HepG2 (cell line): ENCODE data around the gene STRN3. TPM values are rescaled to one million over a fixed set of nuclear protein-coding genes. Genes with fewer than 3 reads are reported as not detected.

Source experiments
- ARID3A ChIP-seq: IDR thresholded peaks from 2 replicates; pipeline ENCODE4 v1.6.1; 2012; ENCODE audit warnings: low read depth, low read length, improper control_type of control experiment
- BCL6 ChIP-seq: IDR thresholded peaks from 2 replicates; pipeline ENCODE4 v1.6.1; 2016; ENCODE audit warnings: missing genetic modification reagents, missing compliant biosample characterization
- ELK4 ChIP-seq: sonication (generic); formaldehyde crosslinking; IDR thresholded peaks from 2 replicates; pipeline ENCODE4 v1.9.0; 2021; ENCODE audit warnings: missing genetic modification reagents, borderline replicate concordance
- ERF ChIP-seq: IDR thresholded peaks from 2 replicates; pipeline ENCODE4 v1.6.1; 2018; ENCODE audit warnings: missing biosample characterization, missing genetic modification reagents
- FOXA3 ChIP-seq: IDR thresholded peaks from 2 replicates; pipeline ENCODE4 v1.6.1; 2016; ENCODE audit warnings: missing genetic modification reagents, missing compliant biosample characterization
- GABPB1 ChIP-seq: IDR thresholded peaks from 2 replicates; pipeline ENCODE4 v1.6.1; 2016; ENCODE audit warnings: mild to moderate bottlenecking, missing genetic modification reagents, moderate library complexity, missing compliant biosample characterization
- GATAD1 ChIP-seq: IDR thresholded peaks from 2 replicates; pipeline ENCODE4 v1.6.1; 2016; ENCODE audit warnings: missing genetic modification reagents, missing compliant biosample characterization
- GMEB1 ChIP-seq: sonication (generic); formaldehyde crosslinking; IDR thresholded peaks from 2 replicates; pipeline ENCODE4 v1.5.1; 2020; ENCODE audit warnings: missing genetic modification reagents, mild to moderate bottlenecking, borderline replicate concordance
- NR2F1 ChIP-seq, 2 experiments: fragments of 450-650 bp in 1 of 2; formaldehyde crosslinking in 1 of 2; IDR thresholded peaks; 2 replicates each; pipeline versions ENCODE4 v1.5.0 to v1.6.1; 2016 to 2020; ENCODE audit warnings: mild to moderate bottlenecking in 1 of 2, missing compliant biosample characterization in 1 of 2, missing genetic modification reagents in 1 of 2, moderate library complexity in 1 of 2
- PAF1 ChIP-seq: IDR thresholded peaks from 2 replicates; pipeline ENCODE4 v1.6.1; 2016; ENCODE audit warnings: missing genetic modification reagents, missing compliant biosample characterization
- PHF5A ChIP-seq: IDR thresholded peaks from one replicate; pipeline ENCODE4 v1.6.1; 2018; ENCODE audit warnings: low read depth, missing genetic modification reagents; ENCODE audit not compliant: unreplicated experiment
- RNF2 ChIP-seq: fragments of 450-650 bp; conservative IDR thresholded peaks from 2 replicates; pipeline ENCODE4 v1.6.1; 2016; ENCODE audit warnings: low read depth
- RXRB ChIP-seq: IDR thresholded peaks from 2 replicates; pipeline ENCODE4 v1.6.1; 2016; ENCODE audit warnings: borderline replicate concordance, missing genetic modification reagents, missing compliant biosample characterization
- SMYD3 ChIP-seq: sonication (generic); formaldehyde crosslinking; IDR thresholded peaks from 2 replicates; pipeline ENCODE4 v1.8.1; 2023; ENCODE audit warnings: mild to moderate bottlenecking, missing genetic modification reagents
- SOX5 ChIP-seq: IDR thresholded peaks from 2 replicates; pipeline ENCODE4 v1.6.1; 2016; ENCODE audit warnings: borderline replicate concordance
- ZGPAT ChIP-seq: IDR thresholded peaks from 2 replicates; pipeline ENCODE4 v1.6.1; 2016; ENCODE audit warnings: mild to moderate bottlenecking
- ZNF274 ChIP-seq: sonication (generic); formaldehyde crosslinking; IDR thresholded peaks from 2 replicates; pipeline ENCODE4 v1.5.1; 2020; ENCODE audit warnings: mild to moderate bottlenecking, missing genetic modification reagents
- ZNF331 ChIP-seq: sonication (generic); formaldehyde crosslinking; IDR thresholded peaks from 2 replicates; pipeline ENCODE4 v1.4.0; 2020; ENCODE audit warnings: missing genetic modification reagents
- ZNF337 ChIP-seq: sonication (generic); formaldehyde crosslinking; IDR thresholded peaks from 2 replicates; pipeline ENCODE4 v1.5.1; 2020; ENCODE audit warnings: missing genetic modification reagents, low read depth, mild to moderate bottlenecking, borderline replicate concordance
- ZNF446 ChIP-seq: sonication (generic); formaldehyde crosslinking; IDR thresholded peaks from 2 replicates; pipeline ENCODE4 v1.5.0; 2020; ENCODE audit warnings: mild to moderate bottlenecking, missing genetic modification reagents
- ZNF563 ChIP-seq: sonication (generic); formaldehyde crosslinking; IDR thresholded peaks from 2 replicates; pipeline ENCODE4 v1.8.0; 2022; ENCODE audit warnings: mild to moderate bottlenecking, moderate library complexity, missing genetic modification reagents
- ZNF792 ChIP-seq: IDR thresholded peaks from 2 replicates; pipeline ENCODE4 v1.6.1; 2016
- polyA plus RNA-seq, 8 experiments: library from polyadenylated mRNA; depleted of rRNA in 3 of 8; stranded (reverse) in 7 of 8; unstranded in 1 of 8; fragments of >200 nt; fragmentation: Illumina TruSeq in 4 of 8; extraction: Trizol in 4 of 8; gene quantifications; 2 replicates each; pipeline versions ENCODE4 v1.2.1 to v1.2.3, GENCODE V29; 2011 to 2016; ENCODE audit warnings: low read depth in 4 of 8, missing spikeins in 1 of 8, mixed read lengths in 1 of 8; ENCODE audit not compliant: insufficient read depth in 1 of 8
- total RNA-seq, 5 experiments: library from RNA; depleted of rRNA; stranded (reverse); fragments of >200 nt; fragmentation: Illumina TruSeq; extraction: Trizol; gene quantifications; 2 replicates each; pipeline ENCODE4 v1.2.3, GENCODE V29; 2016; ENCODE audit warnings: low read depth in 1 of 5

Gene STRN3
- total and polyA plus RNA-seq, 2 of the 13 experiments (the other 11 are each of a cell fraction or from before 2014, with no cell fraction given): 49.4 to 123 TPM

GRCh38 chr14:30888480-30889243 is 137.5 kb downstream of the STRN3 start (continued):
- peak; percentile 25; the same call in 1 of the 2 replicates for TF ChIP-seq ARID3A
- TF ChIP-seq SOX5: peak; percentile 77
- TF ChIP-seq ZNF446 (CRISPR knock-in tag): no peak
- TF ChIP-seq RXRB (CRISPR knock-in tag): peak; percentile 15; the same call in 1 of the 2 replicates
- peak; percentile 1; the same call in 1 of the 2 replicates for TF ChIP-seq GMEB1
- TF ChIP-seq FOXA3 (CRISPR knock-in tag): peak; percentile 92
- 0 out of 2 replicates have a peak, but pooled peaks have one; percentile 14 for TF ChIP-seq ZNF337
- TF ChIP-seq ZGPAT (CRISPR knock-in tag): peak; percentile 24; the same call in 1 of the 2 replicates
- no peak for TF ChIP-seq ELK4 (CRISPR knock-in tag)
- TF ChIP-seq ZNF563 (CRISPR knock-in tag): no peak
- TF ChIP-seq ZNF331 (CRISPR knock-in tag): 0 out of 2 replicates have a peak, but pooled peaks have one; percentile 14
- peak; percentile 6 for TF ChIP-seq PHF5A (CRISPR knock-in tag)
- no peak for TF ChIP-seq RNF2
- 0 out of 2 replicates have a peak, but pooled peaks have one; percentile 37 for TF ChIP-seq ZNF274 (CRISPR knock-in tag)
- TF ChIP-seq NR2F1 (CRISPR knock-in tag; IDR thresholded peaks at IDR 0.05): peak in 1 of 2 experiments; percentile 29; a peak in 1 of 4 replicates
- peak; percentile 76; the same call in 1 of the 2 replicates for TF ChIP-seq PAF1 (CRISPR knock-in tag)
- TF ChIP-seq BCL6 (CRISPR knock-in tag): peak; percentile 26; the same call in 1 of the 2 replicates
- TF ChIP-seq ERF: peak; percentile 43; the same call in 1 of the 2 replicates
- 0 out of 2 replicates have a peak, but pooled peaks have one; percentile 14 for TF ChIP-seq ZNF792 (CRISPR knock-in tag)
- peak; percentile 14; the same call in 1 of the 2 replicates for TF ChIP-seq GATAD1
- TF ChIP-seq GABPB1 (CRISPR knock-in tag): 0 out of 2 replicates have a peak, but pooled peaks have one; percentile 16
- TF ChIP-seq SMYD3: 0 out of 2 replicates have a peak, but pooled peaks have one; percentile 8
